ENCODE measurements around the gene GATB. TPM values are rescaled to one million over a fixed set of nuclear protein-coding genes. Genes with fewer than 3 reads are reported as not detected.

Gene GATB
- total and polyA plus RNA-seq, 2 donors (not counting 1 experiment from before 2014, with no cell fraction given): 18.7 to 20.8 TPM

DNA sequence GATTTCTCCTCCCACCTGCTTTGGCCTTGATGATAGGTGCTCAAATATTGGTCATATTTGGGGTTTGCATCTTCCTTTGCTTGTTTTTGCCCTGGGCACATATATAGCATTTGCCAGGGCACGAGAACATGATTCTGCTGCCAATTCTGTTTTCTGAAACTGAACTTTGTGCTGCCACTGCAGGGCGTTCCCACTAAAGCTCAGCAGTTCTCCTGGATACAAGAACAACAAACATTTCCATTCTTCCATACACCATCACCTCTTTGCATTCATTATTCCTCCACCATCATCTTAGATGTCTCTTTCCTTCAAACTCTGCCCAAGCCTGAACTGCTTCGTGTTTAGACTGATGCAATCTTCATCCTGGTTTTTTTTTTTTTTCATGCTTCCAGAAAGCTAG is 36.3 kb upstream of the GATB start:
- Histone ChIP-seq H2AFZ (ENCODE audit: low read length) (no peak overlapping the region), H3K4me1 (ENCODE audit: control insufficient read depth, extremely low read depth, insufficient read depth, low read length) (no peaks in the 10 kb centered on the region)
- peak in 1 of 2 donors; percentile 4 for DNase-seq (ENCODE audit: low read depth in 2 of 2)

GRCh38 chr4:151796106-151796505 is 35.3 kb upstream of the GATB start:
- H3K27me3 ChIP-seq (ENCODE audit: control insufficient read depth, insufficient read depth, low read length): no peaks in the 10 kb centered on the region
- no peaks in the 10 kb centered on the region for H3K79me2 ChIP-seq (ENCODE audit: control insufficient read depth, insufficient read depth, low read length)
- H4K20me1 ChIP-seq (ENCODE audit: control insufficient read depth, extremely low read depth, insufficient read depth, low read length): no peaks in the 10 kb centered on the region
- no peak overlapping the region for H3K9ac ChIP-seq (ENCODE audit: insufficient read depth, low read length)
- TF ChIP-seq, protein P1, sequence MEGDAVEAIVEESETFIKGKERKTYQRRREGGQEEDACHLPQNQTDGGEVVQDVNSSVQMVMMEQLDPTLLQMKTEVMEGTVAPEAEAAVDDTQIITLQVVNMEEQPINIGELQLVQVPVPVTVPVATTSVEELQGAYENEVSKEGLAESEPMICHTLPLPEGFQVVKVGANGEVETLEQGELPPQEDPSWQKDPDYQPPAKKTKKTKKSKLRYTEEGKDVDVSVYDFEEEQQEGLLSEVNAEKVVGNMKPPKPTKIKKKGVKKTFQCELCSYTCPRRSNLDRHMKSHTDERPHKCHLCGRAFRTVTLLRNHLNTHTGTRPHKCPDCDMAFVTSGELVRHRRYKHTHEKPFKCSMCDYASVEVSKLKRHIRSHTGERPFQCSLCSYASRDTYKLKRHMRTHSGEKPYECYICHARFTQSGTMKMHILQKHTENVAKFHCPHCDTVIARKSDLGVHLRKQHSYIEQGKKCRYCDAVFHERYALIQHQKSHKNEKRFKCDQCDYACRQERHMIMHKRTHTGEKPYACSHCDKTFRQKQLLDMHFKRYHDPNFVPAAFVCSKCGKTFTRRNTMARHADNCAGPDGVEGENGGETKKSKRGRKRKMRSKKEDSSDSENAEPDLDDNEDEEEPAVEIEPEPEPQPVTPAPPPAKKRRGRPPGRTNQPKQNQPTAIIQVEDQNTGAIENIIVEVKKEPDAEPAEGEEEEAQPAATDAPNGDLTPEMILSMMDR (conservative IDR thresholded peaks at IDR 0.05 in 1 of 2, IDR thresholded peaks at IDR 0.05 in 1 of 2; ENCODE audit: low read depth in 1 of 2, low read length in 2 of 2): no peak
- TF ChIP-seq EZH2 (IDR thresholded peaks at IDR 0.05; ENCODE audit: low read length, missing control alignments): no peak
- H3K4me2 ChIP-seq (ENCODE audit: extremely low read depth, insufficient read depth, low read length): no peak overlapping the region
- no peaks in the 10 kb centered on the region for H3K36me3 ChIP-seq (ENCODE audit: control insufficient read depth, insufficient read depth, low read length)
- H3K4me3 ChIP-seq (replicated peaks in 1 of 4; ENCODE audit: control extremely low read depth in 1 of 4, insufficient read depth in 1 of 4, low read depth in 3 of 4, low read length in 4 of 4): no peak overlapping the region
- no peak overlapping the region for H2AFZ ChIP-seq (ENCODE audit: low read length)
- H3K27ac ChIP-seq (ENCODE audit: insufficient read depth, low read length): no peak overlapping the region
- H3K4me1 ChIP-seq (ENCODE audit: control insufficient read depth, extremely low read depth, insufficient read depth, low read length): no peaks in the 10 kb centered on the region
- H3K9me3 ChIP-seq (ENCODE audit: control insufficient read depth, insufficient read depth, low read depth, low read length): no peaks in the 10 kb centered on the region
- DNase-seq (ENCODE audit: low read depth in 2 of 2): no peak

More for the DNA sequence above, 36.3 kb upstream of the GATB start:
- Histone ChIP-seq H3K27me3 (ENCODE audit: control insufficient read depth, insufficient read depth, low read length) (no peaks in the 10 kb centered on the region), H3K79me2 (ENCODE audit: control insufficient read depth, insufficient read depth, low read length) (no peaks in the 10 kb centered on the region), H3K9ac (ENCODE audit: insufficient read depth, low read length) (no peak overlapping the region), H3K9me3 (ENCODE audit: control insufficient read depth, insufficient read depth, low read depth, low read length) (no peaks in the 10 kb centered on the region), H3K4me2 (ENCODE audit: extremely low read depth, insufficient read depth, low read length) (no peak overlapping the region), H3K36me3 (ENCODE audit: control insufficient read depth, insufficient read depth, low read length) (no peaks in the 10 kb centered on the region), H4K20me1 (ENCODE audit: control insufficient read depth, extremely low read depth, insufficient read depth, low read length) (no peaks in the 10 kb centered on the region), H3K27ac (ENCODE audit: insufficient read depth, low read length) (no peak overlapping the region), H3K4me3 (replicated peaks in 1 of 4; ENCODE audit: control extremely low read depth in 1 of 4, insufficient read depth in 1 of 4, low read depth in 3 of 4, low read length in 4 of 4) (no peak overlapping the region)
- TF ChIP-seq, protein P1 (conservative IDR thresholded peaks at IDR 0.05 in 1 of 2, IDR thresholded peaks at IDR 0.05 in 1 of 2; ENCODE audit: low read depth in 1 of 2, low read length in 2 of 2): no peak
- TF ChIP-seq EZH2 (IDR thresholded peaks at IDR 0.05; ENCODE audit: low read length, missing control alignments): no peak

DNA sequence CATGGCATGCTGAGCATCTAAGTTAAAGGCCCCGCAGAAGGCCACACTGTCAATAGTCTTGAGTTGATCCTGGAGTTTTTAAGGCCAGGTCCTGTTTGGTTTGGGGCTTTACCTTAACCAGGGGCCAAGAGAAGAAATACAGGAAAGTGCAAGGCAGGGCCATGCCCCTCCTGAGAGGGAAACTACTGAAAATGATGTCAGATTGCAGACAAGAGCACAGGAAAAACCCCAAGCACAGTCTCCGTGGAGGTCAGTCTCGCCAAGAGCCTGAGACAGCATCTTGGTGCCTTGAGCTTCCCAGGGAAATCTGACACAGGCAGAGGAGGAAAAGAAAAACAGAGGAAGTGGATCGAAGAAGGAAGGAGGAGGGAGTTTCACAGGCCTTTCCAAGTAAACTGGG is 32.2 kb upstream of the GATB start:
- Histone ChIP-seq H3K79me2 (ENCODE audit: control insufficient read depth, insufficient read depth, low read length) (no peaks in the 10 kb centered on the region), H2AFZ (ENCODE audit: low read length) (no peak overlapping the region), H3K27me3 (ENCODE audit: control insufficient read depth, insufficient read depth, low read length) (no peaks in the 10 kb centered on the region), H3K9ac (ENCODE audit: insufficient read depth, low read length) (no peak overlapping the region), H3K36me3 (ENCODE audit: control insufficient read depth, insufficient read depth, low read length) (no peaks in the 10 kb centered on the region), H3K4me3 (replicated peaks in 1 of 4; ENCODE audit: control extremely low read depth in 1 of 4, insufficient read depth in 1 of 4, low read depth in 3 of 4, low read length in 4 of 4) (no peak overlapping the region), H3K9me3 (ENCODE audit: control insufficient read depth, insufficient read depth, low read depth, low read length) (no peaks in the 10 kb centered on the region), H4K20me1 (ENCODE audit: control insufficient read depth, extremely low read depth, insufficient read depth, low read length) (no peaks in the 10 kb centered on the region), H3K4me1 (ENCODE audit: control insufficient read depth, extremely low read depth, insufficient read depth, low read length) (no peaks in the 10 kb centered on the region), H3K4me2 (ENCODE audit: extremely low read depth, insufficient read depth, low read length) (no peak overlapping the region), H3K27ac (ENCODE audit: insufficient read depth, low read length) (no peak overlapping the region)
- TF ChIP-seq, protein P1 (conservative IDR thresholded peaks at IDR 0.05 in 1 of 2, IDR thresholded peaks at IDR 0.05 in 1 of 2; ENCODE audit: low read depth in 1 of 2, low read length in 2 of 2): no peak
- no peak for TF ChIP-seq EZH2 (IDR thresholded peaks at IDR 0.05; ENCODE audit: low read length, missing control alignments)
- DNase-seq (ENCODE audit: low read depth in 2 of 2): no peak

Data from fibroblast of lung (primary cell).